GM04504 (cell line): ENCODE data around the gene AMIGO2.

ENCODE experiments used
- DNase-seq: peaks from one replicate; pipeline ENCODE4 v3.0.0-alpha.2; 2012; ENCODE audit warnings: low read depth

The AMIGO2 gene

GRCh38 chr12:47098099-47098498, 18.3 kb upstream of the AMIGO2 start:
- DNase-seq, result no peak

GRCh38 chr12:47097276-47097896, 17.6 kb upstream of the AMIGO2 start:
- DNase-seq, result no peak

- peak; percentile 38 for DNase-seq
Observed at GRCh38 chr12:47095446-47096236, 15.9 kb upstream of the AMIGO2 start.

- no peak for DNase-seq
Observed at GRCh38 chr12:47094804-47095203, 15.0 kb upstream of the AMIGO2 start.

GRCh38 chr12:47091009-47091408, 11.2 kb upstream of the AMIGO2 start:
- DNase-seq, result no peak

- DNase-seq, result no peak
Observed at GRCh38 chr12:47088021-47088944, 8.5 kb upstream of the AMIGO2 start.

GRCh38 chr12:47087088-47087688, 7.4 kb upstream of the AMIGO2 start:
- no peak for DNase-seq

- DNase-seq, result no peak
Observed at GRCh38 chr12:47085815-47086252, 6.1 kb upstream of the AMIGO2 start.

- no peak for DNase-seq
Observed at GRCh38 chr12:47084172-47084571, 4.4 kb upstream of the AMIGO2 start.

GRCh38 chr12:47082796-47083621, 3.2 kb upstream of the AMIGO2 start:
- DNase-seq, result peak; percentile 90

- no peak for DNase-seq
Observed at GRCh38 chr12:47082283-47082682, 2.5 kb upstream of the AMIGO2 start.

- no peak for DNase-seq
Observed at GRCh38 chr12:47080725-47081502, 1.2 kb upstream of the AMIGO2 start.

- DNase-seq, result no peak
Observed at GRCh38 chr12:47079981-47080724, 394 bp upstream of the AMIGO2 start.

- no peak for DNase-seq
Observed at GRCh38 chr12:47078733-47079467, 859 bp downstream of the AMIGO2 start.

GRCh38 chr12:47078086-47078395, 1.7 kb downstream of the AMIGO2 start:
- no peak for DNase-seq

- no peak for DNase-seq
Observed at GRCh38 chr12:47077206-47078085, 2.3 kb downstream of the AMIGO2 start.

GRCh38 chr12:47075192-47076084, 4.3 kb downstream of the AMIGO2 start:
- DNase-seq, result no peak
